GM18526 (cell line): ENCODE data around the gene LOXHD1.

ENCODE experiments used
- POLR2A ChIP-seq: IDR thresholded peaks from 3 replicates; pipeline ENCODE4 v1.6.1; 2011; ENCODE audit not compliant: insufficient read length; ENCODE audit errors: extremely low read depth

Gene LOXHD1

GRCh38 chr18:46429649-46430224 is 227.3 kb downstream of the LOXHD1 start:
- no peak for TF ChIP-seq POLR2A

- TF ChIP-seq POLR2A, result no peak
Observed at GRCh38 chr18:46429130-46429529, 227.9 kb downstream of the LOXHD1 start.

GRCh38 chr18:46428368-46428767 is 228.7 kb downstream of the LOXHD1 start:
- no peak for TF ChIP-seq POLR2A

GRCh38 chr18:46427216-46427995 is 229.6 kb downstream of the LOXHD1 start:
- TF ChIP-seq POLR2A, result no peak
